Heart right ventricle (tissue), 16 donors: ENCODE data around the gene NPAS3. TPM values are rescaled to one million over a fixed set of nuclear protein-coding genes. Genes with fewer than 3 reads are reported as not detected.

ENCODE experiments used
- ATAC-seq, 8 donors: fragments of 200-7000 bp; cut with Tn5 transposase; one replicate each; pipeline ENCODE4 v1.9.1; 2020; ENCODE audit warnings: mild to moderate bottlenecking in 8 of 8, moderate library complexity in 8 of 8, moderate number of reproducible peaks in 1 of 8
- DNase-seq, 2 donors: peaks; one replicate each; pipeline ENCODE4 v3.0.0-alpha.2; 2020
- H3K27ac ChIP-seq, 10 donors: fragments of 200-600 bp; sonication (generic) in 2 of 10; one replicate each; pipeline versions ENCODE4 v1.5.0 to v1.8.0; 2020 to 2022; ENCODE audit warnings: mild to moderate bottlenecking in 3 of 10
- H3K27me3 ChIP-seq, 7 donors: fragments of 200-600 bp; one replicate each; pipeline ENCODE4 v1.8.0; 2021 to 2022; ENCODE audit warnings: mild to moderate bottlenecking in 2 of 7
- H3K36me3 ChIP-seq, 9 donors: fragments of 200-600 bp; sonication (generic) in 1 of 9; one replicate each; pipeline versions ENCODE4 v1.5.0 to v1.8.0; 2020 to 2022; ENCODE audit warnings: mild to moderate bottlenecking in 2 of 9
- H3K4me1 ChIP-seq, 9 donors: fragments of 200-600 bp; sonication (generic) in 1 of 9; one replicate each; pipeline versions ENCODE4 v1.5.0 to v1.8.0; 2020 to 2022; ENCODE audit warnings: mild to moderate bottlenecking in 4 of 9
- H3K4me3 ChIP-seq, 10 donors: fragments of 200-600 bp; sonication (generic) in 2 of 10; one replicate each; pipeline versions ENCODE4 v1.5.0 to v1.8.0; 2020 to 2022; ENCODE audit warnings: mild to moderate bottlenecking in 7 of 10, moderate library complexity in 2 of 10
- H3K9me3 ChIP-seq, 11 donors: fragments of 200-600 bp in 10 of 11; sonication (generic) in 2 of 11; one replicate each; pipeline versions ENCODE4 v1.5.0 to v1.8.0; 2013 to 2022; ENCODE audit warnings: mild to moderate bottlenecking in 2 of 11, control low read depth in 1 of 11, moderate library complexity in 1 of 11
- CTCF ChIP-seq, 9 donors: fragments of 200-600 bp; sonication (generic) in 2 of 9; IDR thresholded peaks; one replicate each; pipeline versions ENCODE4 v1.5.0 to v1.8.0; 2021 to 2022; ENCODE audit warnings: antibody characterized with exemption in 9 of 9, mild to moderate bottlenecking in 5 of 9, moderate library complexity in 1 of 9
- WGBS, 2 donors: extraction: QIAGEN DNeasy Blood & Tissue Kit; methylation state at CpG; one replicate each; pipeline ENCODE4 v1.1.7; 2013; ENCODE audit warnings: inconsistent platforms in 1 of 2; 5-methylcytosine and 5-hydroxymethylcytosine counted together
- intact Hi-C, 10 donors: fragments of 100-400 bp; cut with DNase I; formaldehyde crosslinking; loops; one replicate each; pipeline versions ENCODE4 v1.11.1 to v1.14.2; 2022
- polyA plus RNA-seq, 2 donors: library from polyadenylated mRNA; stranded (reverse); fragments of 200-250 nt; gene quantifications; one replicate each; pipeline ENCODE4 v1.2.3, GENCODE V29; 2013
- total RNA-seq, 10 donors: library from RNA; stranded (reverse); fragmentation: NEBNext Ultra II Directional in 3 of 10; extraction: Animal tissue kit (Norgen Biotek cat#: 25700) in 3 of 10; gene quantifications; one replicate each; pipeline versions ENCODE4 v1.2.1 to v1.2.4, GENCODE V29; 2021 to 2023
- donor health status: Arrhythmogenic right ventricular cardiomyopathy.
- donor health status: ischemic (EF 13 %, LVEDD 7.1; RV severe dilation, severe dysfunction).
- donor health status: healthy with polysubstance abuse.
- donor health status: DM: no; HTN: yes; CAD: no.
- donor health status: DM: no; HTN: no; CAD: no.
- donor health status: ischemic (EF 25% LVEDD 6.9; RV normal size, moderate dysfunction).
- donor health status: ischemic (EF 25% LVEDD 5.7; RV mildly dilated, moderate dysfunction).
- donor health status: healthy.
- donor health status: DM: yes; HTN: yes; CAD: no.
- donor health status: Ischemic cardiomyopathy.
- donor health status: ischemic (EF 35%, LVEDD 5.7; RV mildly dilated, moderate dysfunction).
- donor health status: nonischemic (EF 11% LVEDD 7.7; RV severe dilation, severe dysfunction).
- donor health status: DM: yes; HTN: yes; CAD: no.
- donor health status: PGD.
- donor health status: ischemic (EF 29% LVEDD 5.4; RV normal size, mild dysfunction).
- donor health status: nonischemic (EF 23%, LVEDD 6.1; RV moderate dilation, normal function).

NPAS3 gene
- total and polyA plus RNA-seq, 12 donors, result 0.12 to 2.8 (median 0.99) TPM

DNA sequence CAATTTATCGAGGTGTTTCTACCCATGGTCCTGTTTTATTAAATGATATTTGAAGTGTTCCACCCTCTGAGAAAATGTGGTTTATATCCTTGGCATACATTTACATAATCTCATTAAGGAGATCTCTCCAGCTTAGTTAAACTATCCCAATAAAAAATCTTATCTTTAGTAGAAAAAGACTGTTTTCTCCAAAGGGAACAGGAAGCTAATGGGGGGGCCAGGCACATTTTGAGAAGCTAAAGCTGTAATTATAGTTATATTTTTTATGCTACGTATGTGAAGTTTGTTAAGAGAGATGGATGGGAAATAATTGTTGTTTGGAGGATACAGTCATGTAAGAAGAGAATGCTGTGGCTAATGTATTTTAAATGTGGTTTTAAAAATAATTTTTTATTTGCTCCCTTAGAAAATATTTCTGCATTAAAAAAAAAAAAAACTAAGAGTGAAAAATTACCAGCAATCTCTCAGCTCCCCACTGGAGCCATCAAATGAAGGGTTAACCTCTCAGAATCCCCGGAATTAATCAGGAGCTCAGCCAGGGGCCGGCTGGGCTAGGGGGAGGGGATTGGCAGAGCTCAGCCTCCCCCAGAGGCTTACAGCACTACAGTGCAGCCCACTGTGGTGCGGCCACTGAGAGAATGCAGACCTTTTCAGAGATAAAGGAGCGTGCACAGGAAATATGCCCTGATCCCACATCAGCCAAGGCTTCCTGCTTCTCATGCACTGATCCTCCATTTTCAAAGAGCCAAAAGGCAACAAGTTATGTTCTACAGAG is 826.4 kb downstream of the NPAS3 start:
- intact Hi-C loops, result loop anchor here in 1 of 10 donors (5.0 kb wide), 1 partner anchor 88 kb away; no protein-coding TSS in a partner anchor
- ATAC-seq, result peak in 6 of 8 donors; percentile 39 to 73 (median 67)

GRCh38 chr14:33767586-33768457 is 829.1 kb downstream of the NPAS3 start:
- 78 to 80% methylated on average over 7 of the region's 7 CpGs for WGBS, 2 donors
- Histone ChIP-seq H3K27ac (peak overlapping the region in 3 of 10 donors; percentile 15 to 48 (median 17)), H3K9me3 (no peaks in the 10 kb centered on the region), H3K36me3 (no peaks in the 10 kb centered on the region), H3K4me3 (no peak overlapping the region), H3K4me1 (peaks cover 0 to 34% (median 20%) of the 10 kb centered on the region in 9 donors), H3K27me3 (no peaks in the 10 kb centered on the region)
- intact Hi-C loops, result loop anchor here in 1 of 10 donors (5.0 kb wide), 1 partner anchor 91 kb away; no protein-coding TSS in a partner anchor
- DNase-seq (no peak), ATAC-seq (peak in 3 of 8 donors; percentile 15 to 35 (median 22))
- no peak for TF ChIP-seq CTCF (IDR thresholded peaks at IDR 0.05)

More for the DNA sequence above, 826.4 kb downstream of the NPAS3 start:
- peaks cover 0 to 48% (median 24%) of the 10 kb centered on the region in 9 donors for H3K4me1 ChIP-seq
- H3K36me3 ChIP-seq, result no peaks in the 10 kb centered on the region
- no peak for TF ChIP-seq CTCF (IDR thresholded peaks at IDR 0.05)
- H3K27ac ChIP-seq, result no peak overlapping the region
- no peak overlapping the region for H3K4me3 ChIP-seq
- no peaks in the 10 kb centered on the region for H3K9me3 ChIP-seq
- WGBS, 2 donors, result 24% methylated on average over 6 of the region's 6 CpGs
- peak; percentile 17 to 33 for DNase-seq
- H3K27me3 ChIP-seq, result no peaks in the 10 kb centered on the region

GRCh38 chr14:33768458-33768830 is 829.8 kb downstream of the NPAS3 start:
- Histone ChIP-seq H3K27ac (peak overlapping the region in 3 of 10 donors; percentile 15 to 48 (median 17)), H3K27me3 (no peaks in the 10 kb centered on the region), H3K36me3 (no peaks in the 10 kb centered on the region), H3K4me3 (no peak overlapping the region), H3K9me3 (no peaks in the 10 kb centered on the region), H3K4me1 (peaks cover 0 to 33% (median 17%) of the 10 kb centered on the region in 9 donors)
- no peak for TF ChIP-seq CTCF (IDR thresholded peaks at IDR 0.05)
- no peak for ATAC-seq
- 49 to 50% methylated on average over 1 of the region's 1 CpG for WGBS, 2 donors
- DNase-seq, result no peak
- intact Hi-C loops, result loop anchor here in 1 of 10 donors (5.0 kb wide), 1 partner anchor 91 kb away; no protein-coding TSS in a partner anchor
